Hepatocyte (in vitro differentiated cells): ENCODE measurements around the gene HERC4.

ENCODE experiments used
- CTCF ChIP-seq: fragments of 200-600 bp; sonication (generic); IDR thresholded peaks from 2 replicates; pipeline ENCODE4 v1.5.1; 2016; ENCODE audit warnings: antibody characterized with exemption, mild to moderate bottlenecking; ENCODE audit not compliant: poor library complexity
- EZH2 ChIP-seq: fragments of 200-600 bp; sonication (generic); IDR thresholded peaks from 2 replicates; pipeline ENCODE4 v1.6.1; 2016; ENCODE audit warnings: antibody characterized with exemption, mild to moderate bottlenecking, borderline replicate concordance

DNA sequence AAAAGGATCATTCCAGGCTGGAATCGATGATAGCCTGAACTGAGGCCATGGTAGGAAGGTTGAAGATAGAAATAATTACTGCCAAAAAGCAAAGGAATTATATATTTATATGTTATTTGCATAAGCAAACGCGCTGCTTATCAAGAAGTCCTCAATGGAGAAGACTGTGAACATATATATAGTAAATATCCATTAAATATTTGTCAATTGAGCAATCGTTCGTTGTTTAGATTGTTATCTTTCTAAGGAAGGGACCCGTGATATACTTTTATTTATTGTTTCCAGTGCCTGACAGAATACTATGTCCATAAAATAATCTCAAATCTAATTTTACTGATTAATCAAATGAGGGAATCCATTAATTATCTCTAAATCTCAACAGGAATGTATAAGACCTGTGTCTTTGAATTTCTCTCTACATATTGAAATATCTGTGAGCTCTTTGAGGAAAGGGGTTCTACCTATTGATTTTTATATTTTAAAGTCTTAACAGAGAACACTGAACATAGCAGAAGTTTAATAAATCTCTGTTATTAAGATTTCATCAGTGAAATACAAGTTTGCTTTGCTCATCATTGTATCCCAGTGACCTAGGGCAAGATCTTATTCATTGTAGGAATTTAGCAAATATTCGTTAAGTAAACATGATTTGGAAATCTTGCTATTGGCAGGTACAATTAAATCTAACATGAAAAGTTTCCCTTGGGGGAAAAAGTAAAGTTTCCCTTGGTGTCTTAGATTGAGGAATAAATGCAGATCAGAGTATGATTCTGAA, 12.0 kb upstream of the HERC4 start:
- TF ChIP-seq CTCF (no peak), EZH2 (no peak)
